Smooth muscle cell (in vitro differentiated cells): ENCODE measurements around the gene WNK2. TPM values are rescaled to one million over a fixed set of nuclear protein-coding genes. Genes with fewer than 3 reads are reported as not detected.

Source experiments
- DNase-seq: peaks from one replicate; lab custom pipeline; 2025; ENCODE audit not compliant: unreplicated experiment; lab: John Stamatoyannopoulos, UW
- H2AFZ ChIP-seq: fragments of 200-600 bp; sonication (generic); 2 replicates; pipeline ENCODE4 v1.6.0; 2016; ENCODE audit warnings: antibody characterized with exemption, low read depth, mild to moderate bottlenecking
- H3F3A ChIP-seq: fragments of 200-600 bp; sonication (generic); 2 replicates; pipeline ENCODE4 v1.6.0; 2017; ENCODE audit warnings: antibody characterized with exemption, low read depth
- H3K27ac ChIP-seq: fragments of 200-600 bp; sonication (generic); 2 replicates; pipeline ENCODE4 v1.5.1; 2016; ENCODE audit warnings: low read depth, mild to moderate bottlenecking
- H3K27me3 ChIP-seq: fragments of 200-600 bp; sonication (generic); 2 replicates; pipeline ENCODE4 v1.6.1; 2016; ENCODE audit warnings: low read depth, mild to moderate bottlenecking
- H3K36me3 ChIP-seq: fragments of 200-600 bp; sonication (generic); 2 replicates; pipeline ENCODE4 v1.5.1; 2016; ENCODE audit warnings: low read depth
- H3K4me1 ChIP-seq: fragments of 200-600 bp; sonication (generic); 2 replicates; pipeline ENCODE4 v1.5.1; 2016; ENCODE audit warnings: low read depth
- H3K4me2 ChIP-seq: fragments of 200-600 bp; sonication (generic); 2 replicates; pipeline ENCODE4 v1.6.0; 2016; ENCODE audit warnings: mild to moderate bottlenecking
- H3K4me3 ChIP-seq: fragments of 200-600 bp; sonication (generic); 2 replicates; pipeline ENCODE4 v1.5.1; 2016; ENCODE audit warnings: mild to moderate bottlenecking
- H3K79me2 ChIP-seq: fragments of 200-600 bp; sonication (generic); 2 replicates; pipeline ENCODE4 v1.6.0; 2016; ENCODE audit warnings: low read depth, mild to moderate bottlenecking
- H3K9ac ChIP-seq: fragments of 200-600 bp; sonication (generic); 2 replicates; pipeline ENCODE4 v1.6.0; 2016; ENCODE audit warnings: low read depth
- H3K9me3 ChIP-seq: fragments of 200-600 bp; sonication (generic); replicated peaks from 2 replicates; pipeline ENCODE4 v1.5.1; 2016; ENCODE audit warnings: low read depth
- H4K20me1 ChIP-seq: fragments of 200-600 bp; sonication (generic); 2 replicates; pipeline ENCODE4 v1.6.0; 2016; ENCODE audit warnings: low read depth
- CTCF ChIP-seq: fragments of 200-600 bp; sonication (generic); IDR thresholded peaks from 2 replicates; pipeline ENCODE4 v1.5.1; 2017; ENCODE audit warnings: borderline replicate concordance, mild to moderate bottlenecking, antibody characterized with exemption; ENCODE audit not compliant: insufficient read depth, poor library complexity, severe bottlenecking
- WGBS: methylation state at CpG from one replicate; pipeline ENCODE4 v1.1.7; 2016; ENCODE audit warnings: low lambda C conversion rate; 5-methylcytosine and 5-hydroxymethylcytosine counted together
- polyA plus RNA-seq: library from polyadenylated mRNA; unstranded; fragments of >200 nt; fragmentation: Nextera tagmentation; extraction: Ambion mirVana; gene quantifications from 2 replicates; pipeline ENCODE4 v1.2.1, GENCODE V29; 2016
- total RNA-seq: library from RNA; depleted of rRNA; stranded (reverse); fragments of >200 nt; gene quantifications from 2 replicates; pipeline ENCODE4 v1.2.3, GENCODE V29; 2014

Gene WNK2
- total and polyA plus RNA-seq, 2 experiments from 2014 or later = 0.27 to 0.31 TPM

- H3K36me3 ChIP-seq = no peaks in the 10 kb centered on the region
- WGBS = 92% methylated on average over 7 of the region's 7 CpGs
Measured at GRCh38 chr9:93225417-93225816, 41.5 kb downstream of the WNK2 start.

GRCh38 chr9:93225892-93226291 is 42.0 kb downstream of the WNK2 start:
- H3K4me1 ChIP-seq = no peaks in the 10 kb centered on the region
- no peak overlapping the region for H3K4me3 ChIP-seq
- no peak overlapping the region for H3K9ac ChIP-seq
- H3K27me3 ChIP-seq = no peaks in the 10 kb centered on the region
- no peaks in the 10 kb centered on the region for H4K20me1 ChIP-seq
- H3K4me2 ChIP-seq = no peak overlapping the region
- H3K36me3 ChIP-seq = no peaks in the 10 kb centered on the region
- no peak for TF ChIP-seq CTCF
- H3K9me3 ChIP-seq = no peaks in the 10 kb centered on the region
- H3K27ac ChIP-seq = no peak overlapping the region
- no peaks in the 10 kb centered on the region for H3K79me2 ChIP-seq
- H2AFZ ChIP-seq = no peak overlapping the region
- H3F3A ChIP-seq = no peaks in the 10 kb centered on the region
- 93% methylated on average over 9 of the region's 9 CpGs for WGBS
- DNase-seq = no peak

More at GRCh38 chr9:93225417-93225816, 41.5 kb downstream of the WNK2 start:
- Histone ChIP-seq H2AFZ (no peak overlapping the region), H3K27me3 (no peaks in the 10 kb centered on the region), H3K79me2 (no peaks in the 10 kb centered on the region), H3K4me3 (no peak overlapping the region), H3K27ac (no peak overlapping the region), H3K4me1 (no peaks in the 10 kb centered on the region), H3K4me2 (no peak overlapping the region), H4K20me1 (no peaks in the 10 kb centered on the region), H3K9me3 (no peaks in the 10 kb centered on the region), H3F3A (no peaks in the 10 kb centered on the region), H3K9ac (no peak overlapping the region)
- no peak for TF ChIP-seq CTCF
- DNase-seq = no peak

GRCh38 chr9:93226819-93227218 is 42.9 kb downstream of the WNK2 start:
- Histone ChIP-seq H3K4me2 (no peak overlapping the region), H3K27me3 (no peaks in the 10 kb centered on the region), H3K79me2 (no peaks in the 10 kb centered on the region), H2AFZ (no peak overlapping the region), H3K9ac (no peak overlapping the region), H3K4me3 (no peak overlapping the region), H3K36me3 (no peaks in the 10 kb centered on the region), H3F3A (no peaks in the 10 kb centered on the region), H4K20me1 (no peaks in the 10 kb centered on the region), H3K4me1 (no peaks in the 10 kb centered on the region), H3K27ac (no peak overlapping the region), H3K9me3 (no peaks in the 10 kb centered on the region)
- no peak for TF ChIP-seq CTCF
- DNase-seq = no peak
- WGBS = 94% methylated on average over 5 of the region's 5 CpGs

DNA sequence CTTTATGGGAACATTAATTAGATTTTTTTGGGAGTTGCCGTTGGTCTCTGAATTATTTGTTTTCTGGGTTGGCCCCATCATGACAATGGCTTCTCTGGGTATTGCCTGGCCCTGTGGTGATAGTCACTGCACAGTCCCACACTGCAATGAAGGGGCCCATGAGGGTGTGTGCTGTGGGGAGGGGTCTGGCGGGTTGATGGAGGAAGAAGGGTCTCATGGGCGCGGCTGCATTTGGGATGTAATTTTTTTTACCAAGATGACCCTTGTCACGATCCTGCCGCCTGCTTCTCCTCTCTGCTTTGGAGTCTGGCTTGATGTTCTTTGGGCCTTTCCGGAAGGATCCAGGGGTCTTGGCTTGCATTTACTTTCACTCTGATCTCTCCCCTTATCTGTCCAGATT is 44.1 kb downstream of the WNK2 start:
- no peaks in the 10 kb centered on the region for H3F3A ChIP-seq
- H3K4me2 ChIP-seq = no peak overlapping the region
- H3K9me3 ChIP-seq = no peaks in the 10 kb centered on the region
- H4K20me1 ChIP-seq = no peaks in the 10 kb centered on the region
- no peak for DNase-seq
- no peak for TF ChIP-seq CTCF
- no peaks in the 10 kb centered on the region for H3K79me2 ChIP-seq
- no peak overlapping the region for H3K9ac ChIP-seq
- 98% methylated on average over 7 of the region's 7 CpGs for WGBS
- no peak overlapping the region for H3K27ac ChIP-seq
- no peak overlapping the region for H3K4me3 ChIP-seq
- no peaks in the 10 kb centered on the region for H3K4me1 ChIP-seq
- H2AFZ ChIP-seq = no peak overlapping the region
- no peaks in the 10 kb centered on the region for H3K27me3 ChIP-seq
- no peaks in the 10 kb centered on the region for H3K36me3 ChIP-seq
